Neural crest cell (in vitro differentiated cells): ENCODE data around the gene ZNF557. TPM values are rescaled to one million over a fixed set of nuclear protein-coding genes. Genes with fewer than 3 reads are reported as not detected.

Source experiments
- DNase-seq: peaks from one replicate; pipeline ENCODE4 v3.0.0; 2021; ENCODE audit warnings: low read depth, mixed read lengths, low spot score
- H3K27ac Mint-ChIP-seq: one replicate; pipeline ENCODE4 v1.8.0; 2021; ENCODE audit warnings: mild to moderate bottlenecking, mixed read lengths; ENCODE audit not compliant: unreplicated experiment
- H3K27me3 Mint-ChIP-seq: 2 replicates; pipeline ENCODE4 v1.8.0; 2021; ENCODE audit warnings: low read depth, mild to moderate bottlenecking, mixed read lengths
- H3K36me3 Mint-ChIP-seq: 2 replicates; pipeline ENCODE4 v1.8.0; 2021; ENCODE audit warnings: low read depth, mild to moderate bottlenecking, mixed read lengths
- H3K4me1 Mint-ChIP-seq: 2 replicates; pipeline ENCODE4 v1.8.0; 2021; ENCODE audit warnings: mixed read lengths
- H3K4me3 Mint-ChIP-seq: one replicate; pipeline ENCODE4 v1.8.0; 2021; ENCODE audit warnings: mild to moderate bottlenecking, mixed read lengths
- H3K9me3 Mint-ChIP-seq: 2 replicates; pipeline ENCODE4 v1.8.0; 2021; ENCODE audit warnings: mixed read lengths
- total RNA-seq: library from RNA; stranded (reverse); gene quantifications from 2 replicates; pipeline ENCODE4 v1.2.1, GENCODE V29; 2021
- TF ChIP-seq, protein P1 (sequence below): fragments of 200-600 bp; sonication (generic); conservative IDR thresholded peaks from 2 replicates; pipeline ENCODE4 v1.5.0; 2021; ENCODE audit warnings: antibody characterized with exemption, mild to moderate bottlenecking

The ZNF557 gene
- total RNA-seq, 1 donor from 2014 or later: 13.9 TPM

DNA sequence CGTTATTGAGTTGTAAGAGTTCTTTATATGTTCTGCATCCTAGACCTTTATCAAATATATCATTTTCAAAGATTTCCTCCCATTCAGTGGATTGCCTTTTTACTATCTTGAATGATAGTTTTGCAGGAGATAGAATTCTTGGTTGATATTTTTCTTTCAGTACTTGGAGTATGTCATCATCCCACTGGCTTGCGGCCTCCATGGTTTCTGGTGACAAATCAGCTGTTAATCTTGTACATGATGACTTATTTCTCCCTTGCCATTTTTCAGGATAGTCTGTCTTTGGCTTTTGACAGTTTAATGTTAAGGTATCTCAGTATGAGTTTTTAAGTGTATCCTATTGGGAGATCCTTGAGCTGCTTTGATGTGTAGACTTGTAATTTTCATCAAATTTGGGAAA is 8.5 kb downstream of the ZNF557 start:
- H3K27me3 Mint-ChIP-seq: peaks cover 2% of the 10 kb centered on the region
- DNase-seq: no peak
- H3K9me3 Mint-ChIP-seq: peaks cover 23% of the 10 kb centered on the region
- TF ChIP-seq, protein P1, sequence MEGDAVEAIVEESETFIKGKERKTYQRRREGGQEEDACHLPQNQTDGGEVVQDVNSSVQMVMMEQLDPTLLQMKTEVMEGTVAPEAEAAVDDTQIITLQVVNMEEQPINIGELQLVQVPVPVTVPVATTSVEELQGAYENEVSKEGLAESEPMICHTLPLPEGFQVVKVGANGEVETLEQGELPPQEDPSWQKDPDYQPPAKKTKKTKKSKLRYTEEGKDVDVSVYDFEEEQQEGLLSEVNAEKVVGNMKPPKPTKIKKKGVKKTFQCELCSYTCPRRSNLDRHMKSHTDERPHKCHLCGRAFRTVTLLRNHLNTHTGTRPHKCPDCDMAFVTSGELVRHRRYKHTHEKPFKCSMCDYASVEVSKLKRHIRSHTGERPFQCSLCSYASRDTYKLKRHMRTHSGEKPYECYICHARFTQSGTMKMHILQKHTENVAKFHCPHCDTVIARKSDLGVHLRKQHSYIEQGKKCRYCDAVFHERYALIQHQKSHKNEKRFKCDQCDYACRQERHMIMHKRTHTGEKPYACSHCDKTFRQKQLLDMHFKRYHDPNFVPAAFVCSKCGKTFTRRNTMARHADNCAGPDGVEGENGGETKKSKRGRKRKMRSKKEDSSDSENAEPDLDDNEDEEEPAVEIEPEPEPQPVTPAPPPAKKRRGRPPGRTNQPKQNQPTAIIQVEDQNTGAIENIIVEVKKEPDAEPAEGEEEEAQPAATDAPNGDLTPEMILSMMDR: no peak
- H3K27ac Mint-ChIP-seq: no peak overlapping the region
- peak overlapping the region; percentile 12 for H3K4me3 Mint-ChIP-seq
- H3K4me1 Mint-ChIP-seq: no peaks in the 10 kb centered on the region
- peaks cover 81% of the 10 kb centered on the region for H3K36me3 Mint-ChIP-seq

DNA sequence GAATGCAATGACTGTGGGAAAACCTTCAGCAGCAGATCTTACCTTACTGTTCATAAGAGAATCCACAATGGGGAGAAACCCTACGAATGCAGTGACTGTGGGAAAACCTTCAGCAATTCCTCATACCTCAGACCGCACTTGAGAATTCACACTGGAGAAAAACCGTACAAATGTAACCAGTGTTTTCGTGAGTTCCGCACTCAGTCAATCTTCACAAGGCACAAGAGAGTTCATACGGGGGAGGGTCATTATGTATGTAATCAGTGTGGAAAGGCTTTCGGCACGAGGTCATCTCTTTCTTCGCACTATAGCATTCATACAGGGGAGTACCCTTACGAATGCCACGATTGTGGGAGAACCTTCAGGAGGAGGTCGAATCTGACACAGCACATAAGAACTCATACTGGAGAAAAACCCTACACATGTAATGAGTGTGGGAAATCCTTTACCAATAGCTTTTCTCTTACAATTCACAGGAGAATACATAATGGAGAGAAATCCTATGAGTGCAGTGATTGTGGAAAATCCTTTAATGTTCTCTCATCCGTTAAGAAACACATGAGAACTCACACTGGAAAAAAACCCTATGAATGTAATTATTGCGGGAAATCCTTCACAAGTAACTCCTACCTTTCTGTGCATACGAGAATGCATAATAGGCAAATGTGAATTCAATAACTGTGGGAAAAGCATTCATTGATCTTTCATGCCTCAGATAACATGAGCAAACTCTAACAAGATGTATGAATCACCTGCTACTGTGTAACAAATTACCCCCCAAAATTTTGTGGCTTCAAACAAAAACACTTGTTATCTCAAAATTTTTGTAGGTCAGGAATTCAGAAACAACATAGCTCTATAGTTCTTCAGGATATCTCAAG is 13.8 kb downstream of the ZNF557 start:
- peaks cover 81% of the 10 kb centered on the region for H3K36me3 Mint-ChIP-seq
- H3K9me3 Mint-ChIP-seq: peaks cover 24% of the 10 kb centered on the region
- H3K27me3 Mint-ChIP-seq: peaks cover 4% of the 10 kb centered on the region
- TF ChIP-seq, protein P1: no peak
- no peak overlapping the region for H3K27ac Mint-ChIP-seq
- DNase-seq: no peak
- H3K4me1 Mint-ChIP-seq: no peaks in the 10 kb centered on the region
- H3K4me3 Mint-ChIP-seq: peak overlapping the region; percentile 58

DNA sequence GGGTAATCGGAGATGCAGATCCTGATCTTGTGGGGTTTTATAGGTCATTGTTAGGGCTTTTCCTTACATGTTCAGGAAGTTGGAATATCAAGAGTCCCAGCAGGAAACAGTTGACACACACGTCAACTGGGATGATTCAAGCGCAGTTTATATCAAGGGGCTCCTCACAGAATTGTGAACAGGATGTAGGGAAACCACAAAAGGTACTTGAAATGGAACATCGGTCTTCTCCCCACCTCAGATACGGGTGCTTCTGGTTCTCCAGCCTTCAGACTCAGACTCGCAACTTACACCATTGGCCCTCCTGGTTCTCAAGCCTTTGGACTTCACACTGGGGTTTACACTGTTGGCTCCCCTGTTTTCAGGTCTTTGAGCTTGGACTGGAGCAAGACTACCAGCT is 19.5 kb downstream of the ZNF557 start:
- H3K27ac Mint-ChIP-seq: no peak overlapping the region
- DNase-seq: no peak
- no peak overlapping the region for H3K4me3 Mint-ChIP-seq
- no peaks in the 10 kb centered on the region for H3K27me3 Mint-ChIP-seq
- peaks cover 65% of the 10 kb centered on the region for H3K36me3 Mint-ChIP-seq
- TF ChIP-seq, protein P1: no peak
- no peaks in the 10 kb centered on the region for H3K4me1 Mint-ChIP-seq
- peaks cover 14% of the 10 kb centered on the region for H3K9me3 Mint-ChIP-seq

DNA sequence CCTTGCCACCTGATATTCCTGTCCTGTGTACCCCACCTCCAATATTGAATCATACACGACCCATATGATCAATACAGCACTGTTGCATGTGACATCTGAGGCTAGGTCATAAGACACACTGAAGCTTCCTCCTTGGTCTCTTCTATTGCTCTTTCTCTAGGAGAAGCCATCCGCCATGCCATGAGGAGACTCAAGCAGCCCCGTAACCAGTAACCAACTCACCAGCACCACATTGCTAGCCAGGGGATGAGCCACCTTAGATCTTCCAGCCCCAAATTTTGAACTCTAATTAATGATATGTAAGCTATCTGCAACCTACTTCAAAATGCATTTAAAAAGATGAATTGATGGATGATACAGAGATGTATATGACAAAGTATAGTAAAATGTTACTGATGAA is 28.6 kb downstream of the ZNF557 start:
- peak overlapping the region; percentile 92 for H3K4me3 Mint-ChIP-seq
- H3K27ac Mint-ChIP-seq: peak overlapping the region; percentile 92
- H3K4me1 Mint-ChIP-seq: peaks cover 23% of the 10 kb centered on the region
- TF ChIP-seq, protein P1: no peak
- H3K27me3 Mint-ChIP-seq: peaks cover 4% of the 10 kb centered on the region
- no peak for DNase-seq
- peaks cover 22% of the 10 kb centered on the region for H3K9me3 Mint-ChIP-seq
- peaks cover 29% of the 10 kb centered on the region for H3K36me3 Mint-ChIP-seq

DNA sequence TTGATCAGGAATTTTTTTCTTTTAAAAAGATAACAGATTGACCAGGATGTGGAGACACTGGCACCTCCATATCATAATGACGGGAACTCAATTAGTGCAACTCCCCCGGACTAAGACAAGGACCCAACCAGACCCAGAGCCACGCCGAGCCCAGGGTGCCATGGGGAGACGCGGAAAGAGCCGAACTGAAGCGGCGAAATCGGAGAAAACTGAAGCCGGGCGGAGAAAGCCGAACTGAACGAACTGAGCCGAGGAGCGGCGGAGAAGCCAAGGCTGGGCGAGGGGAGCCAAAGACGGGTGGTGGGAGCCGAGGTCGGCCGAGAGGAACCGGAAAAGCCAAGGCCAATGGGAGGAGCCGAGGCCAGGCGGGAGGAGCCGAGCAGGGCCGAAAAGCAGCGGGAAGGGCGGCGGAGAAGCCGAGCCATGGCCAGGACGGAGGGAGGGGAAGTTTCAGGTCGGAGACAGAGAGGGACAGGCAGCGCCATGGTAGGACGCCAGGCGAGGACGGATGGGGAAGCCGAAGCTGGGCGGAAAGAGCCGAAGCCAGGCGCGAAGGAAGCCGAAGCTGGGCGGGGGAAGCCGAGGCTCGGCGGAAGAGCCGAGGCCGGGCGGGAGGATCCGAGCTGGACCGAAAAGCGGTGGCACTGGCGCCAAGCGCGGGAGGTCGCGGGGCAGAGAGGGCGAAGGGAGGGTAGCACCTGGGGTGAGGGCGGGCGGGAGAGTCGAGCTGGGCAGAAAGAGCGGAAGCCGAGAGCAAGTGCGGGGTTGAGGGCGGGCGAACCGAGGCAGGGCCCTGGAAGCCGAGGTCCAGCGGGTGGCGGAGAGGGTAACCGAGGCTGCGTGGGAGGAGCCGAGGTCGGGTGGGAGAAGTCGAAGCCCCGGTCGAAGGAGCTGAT is 29.4 kb downstream of the ZNF557 start:
- peaks cover 23% of the 10 kb centered on the region for H3K4me1 Mint-ChIP-seq
- H3K27ac Mint-ChIP-seq: peak overlapping the region; percentile 98
- H3K36me3 Mint-ChIP-seq: peaks cover 25% of the 10 kb centered on the region

More for the DNA sequence above, 29.4 kb downstream of the ZNF557 start:
- TF ChIP-seq, protein P1: no peak
- peak; percentile 85 for DNase-seq
- Mint-ChIP-seq H3K9me3 (peaks cover 22% of the 10 kb centered on the region), H3K27me3 (peaks cover 4% of the 10 kb centered on the region), H3K4me3 (peak overlapping the region; percentile 92)
